ENCODE measurements around the gene SLCO3A1. TPM values are rescaled to one million over a fixed set of nuclear protein-coding genes. Genes with fewer than 3 reads are reported as not detected.

The SLCO3A1 gene
- total and polyA plus RNA-seq, 10 donors: 7.5 to 79.5 (median 40.7) TPM

DNA sequence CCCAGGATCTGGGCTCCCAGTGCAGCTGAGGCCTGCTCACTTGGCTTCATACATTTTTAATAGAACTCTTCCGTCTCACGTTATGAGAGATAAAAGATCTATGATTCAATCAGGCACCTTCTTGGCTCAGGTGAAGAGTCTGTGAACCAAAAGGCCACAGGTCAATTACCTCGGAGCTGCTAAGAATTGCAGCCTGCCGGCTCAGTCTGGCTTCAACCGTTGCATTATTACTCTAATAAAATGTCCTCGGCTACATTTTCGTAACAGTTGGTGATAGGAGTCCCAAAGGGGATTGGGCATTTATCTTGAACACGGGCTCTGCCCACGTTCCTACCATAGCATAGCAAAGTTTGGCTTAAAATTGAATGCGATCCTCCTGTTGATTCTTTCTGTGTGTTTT, 176.3 kb downstream of the SLCO3A1 start:
- DNase-seq: no peak
- intact Hi-C loops (cut with DNase I; ENCODE audit: low total_unique reads): no loop called here

GRCh38 chr15:92033314-92033713, 179.8 kb downstream of the SLCO3A1 start:
- Histone ChIP-seq H3K4me3 (no peak overlapping the region), H3K27me3 (replicated peaks in 1 of 7) (no peaks in the 10 kb centered on the region), H3K27ac (peak overlapping the region in 4 of 8 donors; percentile 24 to 51 (median 43)), H3K9me3 (peaks cover 0 to 4% (median 0%) of the 10 kb centered on the region in 8 donors), H3K4me1 (peaks cover 0 to 43% (median 10%) of the 10 kb centered on the region in 6 donors), H3K36me3 (no peaks in the 10 kb centered on the region)
- TF ChIP-seq, protein P1, sequence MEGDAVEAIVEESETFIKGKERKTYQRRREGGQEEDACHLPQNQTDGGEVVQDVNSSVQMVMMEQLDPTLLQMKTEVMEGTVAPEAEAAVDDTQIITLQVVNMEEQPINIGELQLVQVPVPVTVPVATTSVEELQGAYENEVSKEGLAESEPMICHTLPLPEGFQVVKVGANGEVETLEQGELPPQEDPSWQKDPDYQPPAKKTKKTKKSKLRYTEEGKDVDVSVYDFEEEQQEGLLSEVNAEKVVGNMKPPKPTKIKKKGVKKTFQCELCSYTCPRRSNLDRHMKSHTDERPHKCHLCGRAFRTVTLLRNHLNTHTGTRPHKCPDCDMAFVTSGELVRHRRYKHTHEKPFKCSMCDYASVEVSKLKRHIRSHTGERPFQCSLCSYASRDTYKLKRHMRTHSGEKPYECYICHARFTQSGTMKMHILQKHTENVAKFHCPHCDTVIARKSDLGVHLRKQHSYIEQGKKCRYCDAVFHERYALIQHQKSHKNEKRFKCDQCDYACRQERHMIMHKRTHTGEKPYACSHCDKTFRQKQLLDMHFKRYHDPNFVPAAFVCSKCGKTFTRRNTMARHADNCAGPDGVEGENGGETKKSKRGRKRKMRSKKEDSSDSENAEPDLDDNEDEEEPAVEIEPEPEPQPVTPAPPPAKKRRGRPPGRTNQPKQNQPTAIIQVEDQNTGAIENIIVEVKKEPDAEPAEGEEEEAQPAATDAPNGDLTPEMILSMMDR (IDR thresholded peaks at IDR 0.05 in 8 of 11, conservative IDR thresholded peaks at IDR 0.05 in 3 of 11): no peak
- no peak for TF ChIP-seq POLR2A (IDR thresholded peaks at IDR 0.05)
- no peak for TF ChIP-seq POLR2AphosphoS5 (IDR thresholded peaks at IDR 0.05)
- no peak for DNase-seq
- intact Hi-C loops (cut with DNase I; ENCODE audit: low total_unique reads): no loop called here
- 38 to 48% (median 42%) methylated on average over 9 of the region's 9 CpGs for WGBS, 5 donors

More for the DNA sequence above, 176.3 kb downstream of the SLCO3A1 start:
- Histone ChIP-seq H3K9me3 (no peaks in the 10 kb centered on the region), H3K4me1 (peaks cover 0 to 53% (median 16%) of the 10 kb centered on the region in 6 donors), H3K36me3 (no peaks in the 10 kb centered on the region), H3K27ac (peak overlapping the region in 7 of 8 donors; percentile 32 to 75 (median 67)), H3K4me3 (no peak overlapping the region), H3K27me3 (replicated peaks in 1 of 7) (no peaks in the 10 kb centered on the region)
- TF ChIP-seq POLR2AphosphoS5 (IDR thresholded peaks at IDR 0.05) (no peak), POLR2A (IDR thresholded peaks at IDR 0.05) (no peak)
- TF ChIP-seq, protein P1 (IDR thresholded peaks at IDR 0.05 in 8 of 11, conservative IDR thresholded peaks at IDR 0.05 in 3 of 11): no peak
- WGBS, 5 donors: 78 to 91% (median 82%) methylated on average over 10 of the region's 10 CpGs

DNA sequence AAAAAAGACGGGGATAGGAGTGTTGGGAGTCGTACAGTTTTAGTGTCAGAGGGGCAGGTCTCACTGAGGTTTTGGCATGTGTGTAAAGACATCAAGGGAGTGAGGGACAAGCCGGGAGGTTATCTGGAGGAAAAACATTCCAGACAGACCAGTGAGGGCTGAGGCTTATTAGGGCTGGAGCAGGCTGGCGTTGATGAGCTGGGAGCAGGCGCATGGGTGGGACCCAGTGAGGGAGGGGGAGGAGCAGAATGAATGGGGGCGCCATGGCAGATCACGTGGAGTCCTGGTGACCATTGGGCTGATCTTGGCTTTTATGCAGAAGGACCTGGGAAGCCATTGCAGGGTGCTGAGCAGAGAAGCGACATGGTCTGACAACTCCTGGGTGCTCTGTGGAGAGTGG, 180.2 kb downstream of the SLCO3A1 start:
- intact Hi-C loops (cut with DNase I; ENCODE audit: low total_unique reads): no loop called here
- WGBS, 5 donors: 73 to 90% (median 88%) methylated on average over 8 of the region's 8 CpGs
- no peak overlapping the region for H3K4me3 ChIP-seq
- H3K9me3 ChIP-seq: peaks cover 0 to 8% (median 2%) of the 10 kb centered on the region in 8 donors
- H3K36me3 ChIP-seq: no peaks in the 10 kb centered on the region
- no peaks in the 10 kb centered on the region for H3K27me3 ChIP-seq (replicated peaks in 1 of 7)
- TF ChIP-seq, protein P1 (IDR thresholded peaks at IDR 0.05 in 8 of 11, conservative IDR thresholded peaks at IDR 0.05 in 3 of 11): no peak
- no peak for TF ChIP-seq POLR2AphosphoS5 (IDR thresholded peaks at IDR 0.05)
- no peak for TF ChIP-seq POLR2A (IDR thresholded peaks at IDR 0.05)
- H3K27ac ChIP-seq: peak overlapping the region in 4 of 8 donors; percentile 24 to 51 (median 43)
- peaks cover 0 to 39% (median 9%) of the 10 kb centered on the region in 6 donors for H3K4me1 ChIP-seq
- DNase-seq: no peak

- WGBS, 5 donors: 87 to 95% (median 92%) methylated on average over 7 of the region's 7 CpGs
- H3K9me3 ChIP-seq: peaks cover 0 to 13% (median 6%) of the 10 kb centered on the region in 8 donors
- no peak overlapping the region for H3K4me3 ChIP-seq
- H3K27me3 ChIP-seq (replicated peaks in 1 of 7): no peaks in the 10 kb centered on the region
- peaks cover 0 to 36% (median 8%) of the 10 kb centered on the region in 6 donors for H3K4me1 ChIP-seq
- DNase-seq: no peak
- no peaks in the 10 kb centered on the region for H3K36me3 ChIP-seq
- TF ChIP-seq POLR2A (IDR thresholded peaks at IDR 0.05) (no peak), POLR2AphosphoS5 (IDR thresholded peaks at IDR 0.05) (no peak)
- TF ChIP-seq, protein P1 (IDR thresholded peaks at IDR 0.05 in 8 of 11, conservative IDR thresholded peaks at IDR 0.05 in 3 of 11): no peak
- peak overlapping the region in 4 of 8 donors; percentile 24 to 51 (median 43) for H3K27ac ChIP-seq
- intact Hi-C loops (cut with DNase I; ENCODE audit: low total_unique reads): no loop called here
These were observed 180.7 kb downstream of the SLCO3A1 start for GRCh38 chr15:92034227-92034626.
